ENCODE measurements around the gene USH1C.

The USH1C gene

DNA sequence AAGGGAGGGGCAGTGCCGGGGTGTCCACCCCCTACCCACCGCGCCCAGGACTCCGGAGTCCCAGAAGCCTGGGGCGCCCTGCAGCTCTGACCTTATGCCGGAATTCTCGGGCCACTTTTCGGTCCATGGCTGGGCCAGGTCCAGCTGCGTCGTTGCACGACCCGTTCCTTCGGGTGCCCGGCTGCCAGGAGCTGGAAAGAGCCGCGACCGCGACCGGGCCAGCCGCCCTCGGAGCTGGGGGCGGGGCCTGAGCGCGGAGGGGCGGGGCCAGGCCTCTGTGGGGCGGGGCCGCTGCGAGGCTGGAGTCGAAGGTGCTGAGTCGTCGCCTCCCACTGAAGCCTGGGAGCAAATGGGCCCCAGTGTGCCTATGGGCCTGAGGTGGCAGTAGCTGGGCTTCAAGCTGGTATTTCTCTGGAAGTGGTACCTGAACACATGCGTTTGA lies at the start of gene USH1C:
Gene USH1C (minus strand): TSS at position 236 of the 442 bp plus-strand sequence. CDS start 109 bp downstream, at position 127.
- no peak for TF ChIP-seq POU6F1 (CRISPR knock-in tag; IDR thresholded peaks at IDR 0.05; ENCODE audit: borderline replicate concordance, low read depth)
- no peak for TF ChIP-seq ZNF8 (CRISPR knock-in tag; IDR thresholded peaks at IDR 0.05)
- TF ChIP-seq TOX (CRISPR knock-in tag; IDR thresholded peaks at IDR 0.05; ENCODE audit: borderline replicate concordance) = no peak
- TF ChIP-seq TCF4 (CRISPR knock-in tag; IDR thresholded peaks at IDR 0.05; ENCODE audit: borderline replicate concordance) = no peak
- ATAC-seq = peak; percentile 21; the same call in 1 of the 3 replicates

DNA sequence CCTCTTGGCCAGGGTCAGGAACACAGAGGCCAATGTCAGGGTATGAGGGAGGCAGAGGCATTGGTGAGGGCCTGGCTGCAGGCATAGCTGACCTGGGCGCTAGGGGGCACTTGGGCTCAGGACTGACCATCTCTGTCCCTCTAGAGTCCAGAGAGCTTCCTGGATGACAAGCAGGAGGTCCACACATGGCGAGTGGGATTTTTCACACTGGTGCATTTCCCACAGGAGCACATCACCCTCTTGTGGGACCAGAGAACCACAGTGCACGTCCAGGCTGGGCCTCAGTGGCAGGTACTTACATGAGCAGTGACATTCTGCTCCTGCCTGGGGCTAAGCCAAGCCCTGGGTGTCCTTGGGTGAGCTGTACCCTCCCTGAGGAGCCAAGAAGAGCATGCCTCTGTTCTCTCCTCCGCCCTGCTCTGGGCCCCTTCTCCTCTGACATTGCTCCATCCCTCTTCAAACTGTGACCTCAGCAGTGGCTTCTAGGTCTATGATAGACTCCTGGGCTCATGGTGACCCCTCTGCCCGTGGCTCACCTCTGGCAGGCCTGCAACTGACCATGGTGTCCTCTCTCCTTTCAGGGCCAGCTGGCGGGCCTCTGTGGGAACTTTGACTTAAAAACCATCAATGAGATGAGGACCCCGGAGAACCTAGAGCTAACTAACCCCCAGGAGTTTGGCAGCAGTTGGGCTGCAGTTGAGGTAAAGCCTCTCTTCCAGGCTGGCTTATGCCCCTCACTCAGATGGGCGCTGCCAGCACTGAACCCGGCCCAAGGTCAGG lies 49.4 kb upstream of the USH1C start:
- ATAC-seq = no peak
- TF ChIP-seq ZNF8 (CRISPR knock-in tag; IDR thresholded peaks at IDR 0.05) = no peak
- TF ChIP-seq ARNTL (CRISPR knock-in tag; IDR thresholded peaks at IDR 0.05; ENCODE audit: borderline replicate concordance, low read depth) = no peak
- no peak for TF ChIP-seq CSRNP3 (CRISPR knock-in tag; IDR thresholded peaks at IDR 0.05)
- no peak for TF ChIP-seq SNAI2 (CRISPR knock-in tag; IDR thresholded peaks at IDR 0.05)
- no peak for TF ChIP-seq ESRRG (CRISPR knock-in tag; IDR thresholded peaks at IDR 0.05)
- TF ChIP-seq POU6F1 (CRISPR knock-in tag; IDR thresholded peaks at IDR 0.05; ENCODE audit: borderline replicate concordance, low read depth) = no peak
- TF ChIP-seq CREB5 (CRISPR knock-in tag; IDR thresholded peaks at IDR 0.05; ENCODE audit: low read depth) = no peak
- no peak for TF ChIP-seq CSDC2 (CRISPR knock-in tag; IDR thresholded peaks at IDR 0.05)
- no peak for TF ChIP-seq PPARA (CRISPR knock-in tag; IDR thresholded peaks at IDR 0.05; ENCODE audit: borderline replicate concordance)
- TF ChIP-seq ZNF565 (CRISPR knock-in tag; conservative IDR thresholded peaks at IDR 0.05; ENCODE audit: low read depth) = no peak
- TF ChIP-seq, protein P1, sequence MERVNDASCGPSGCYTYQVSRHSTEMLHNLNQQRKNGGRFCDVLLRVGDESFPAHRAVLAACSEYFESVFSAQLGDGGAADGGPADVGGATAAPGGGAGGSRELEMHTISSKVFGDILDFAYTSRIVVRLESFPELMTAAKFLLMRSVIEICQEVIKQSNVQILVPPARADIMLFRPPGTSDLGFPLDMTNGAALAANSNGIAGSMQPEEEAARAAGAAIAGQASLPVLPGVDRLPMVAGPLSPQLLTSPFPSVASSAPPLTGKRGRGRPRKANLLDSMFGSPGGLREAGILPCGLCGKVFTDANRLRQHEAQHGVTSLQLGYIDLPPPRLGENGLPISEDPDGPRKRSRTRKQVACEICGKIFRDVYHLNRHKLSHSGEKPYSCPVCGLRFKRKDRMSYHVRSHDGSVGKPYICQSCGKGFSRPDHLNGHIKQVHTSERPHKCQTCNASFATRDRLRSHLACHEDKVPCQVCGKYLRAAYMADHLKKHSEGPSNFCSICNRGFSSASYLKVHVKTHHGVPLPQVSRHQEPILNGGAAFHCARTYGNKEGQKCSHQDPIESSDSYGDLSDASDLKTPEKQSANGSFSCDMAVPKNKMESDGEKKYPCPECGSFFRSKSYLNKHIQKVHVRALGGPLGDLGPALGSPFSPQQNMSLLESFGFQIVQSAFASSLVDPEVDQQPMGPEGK (CRISPR knock-in tag; IDR thresholded peaks at IDR 0.05; ENCODE audit: borderline replicate concordance) = no peak
- TF ChIP-seq, protein P2, sequence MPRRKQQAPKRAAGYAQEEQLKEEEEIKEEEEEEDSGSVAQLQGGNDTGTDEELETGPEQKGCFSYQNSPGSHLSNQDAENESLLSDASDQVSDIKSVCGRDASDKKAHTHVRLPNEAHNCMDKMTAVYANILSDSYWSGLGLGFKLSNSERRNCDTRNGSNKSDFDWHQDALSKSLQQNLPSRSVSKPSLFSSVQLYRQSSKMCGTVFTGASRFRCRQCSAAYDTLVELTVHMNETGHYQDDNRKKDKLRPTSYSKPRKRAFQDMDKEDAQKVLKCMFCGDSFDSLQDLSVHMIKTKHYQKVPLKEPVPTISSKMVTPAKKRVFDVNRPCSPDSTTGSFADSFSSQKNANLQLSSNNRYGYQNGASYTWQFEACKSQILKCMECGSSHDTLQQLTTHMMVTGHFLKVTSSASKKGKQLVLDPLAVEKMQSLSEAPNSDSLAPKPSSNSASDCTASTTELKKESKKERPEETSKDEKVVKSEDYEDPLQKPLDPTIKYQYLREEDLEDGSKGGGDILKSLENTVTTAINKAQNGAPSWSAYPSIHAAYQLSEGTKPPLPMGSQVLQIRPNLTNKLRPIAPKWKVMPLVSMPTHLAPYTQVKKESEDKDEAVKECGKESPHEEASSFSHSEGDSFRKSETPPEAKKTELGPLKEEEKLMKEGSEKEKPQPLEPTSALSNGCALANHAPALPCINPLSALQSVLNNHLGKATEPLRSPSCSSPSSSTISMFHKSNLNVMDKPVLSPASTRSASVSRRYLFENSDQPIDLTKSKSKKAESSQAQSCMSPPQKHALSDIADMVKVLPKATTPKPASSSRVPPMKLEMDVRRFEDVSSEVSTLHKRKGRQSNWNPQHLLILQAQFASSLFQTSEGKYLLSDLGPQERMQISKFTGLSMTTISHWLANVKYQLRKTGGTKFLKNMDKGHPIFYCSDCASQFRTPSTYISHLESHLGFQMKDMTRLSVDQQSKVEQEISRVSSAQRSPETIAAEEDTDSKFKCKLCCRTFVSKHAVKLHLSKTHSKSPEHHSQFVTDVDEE (CRISPR knock-in tag; IDR thresholded peaks at IDR 0.05) = no peak
- TF ChIP-seq TOX (CRISPR knock-in tag; IDR thresholded peaks at IDR 0.05; ENCODE audit: borderline replicate concordance) = no peak
- TF ChIP-seq RARB (CRISPR knock-in tag; IDR thresholded peaks at IDR 0.05) = no peak

DNA sequence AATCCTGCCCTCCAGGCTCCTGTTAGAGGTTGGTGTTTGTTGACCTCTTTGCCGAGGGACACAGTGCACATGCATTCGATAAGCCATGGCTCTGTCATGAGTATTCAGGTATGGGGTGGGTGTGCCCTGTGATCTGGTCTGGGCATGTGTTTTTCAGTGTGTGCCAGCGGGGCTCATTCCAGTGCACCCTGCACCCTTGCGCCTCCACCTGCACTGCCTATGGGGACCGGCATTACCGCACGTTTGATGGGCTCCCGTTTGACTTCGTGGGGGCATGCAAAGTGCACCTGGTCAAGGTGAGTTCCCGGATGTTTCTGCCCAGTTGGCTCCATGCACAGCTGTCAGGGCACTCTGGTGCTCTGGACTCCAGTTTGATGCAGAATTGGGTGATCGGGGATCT lies 47.1 kb upstream of the USH1C start:
- no peak for TF ChIP-seq PPARA (CRISPR knock-in tag; IDR thresholded peaks at IDR 0.05; ENCODE audit: borderline replicate concordance)
- no peak for ATAC-seq

Data from SK-N-SH treated with all-trans-retinoic acid at 6 μM for 48 hours (cell line).